NT2/D1 (cell line): ENCODE measurements around the gene DOCK2.

Experiments
- DNase-seq: peaks from one replicate; pipeline ENCODE4 v3.0.0-alpha.2; 2011; ENCODE audit warnings: low read depth, low spot score
- H3K27me3 ChIP-seq: 2 replicates; pipeline ENCODE4 v1.6.0; 2011; ENCODE audit warnings: mild to moderate bottlenecking; ENCODE audit not compliant: insufficient read length, insufficient read depth
- H3K36me3 ChIP-seq: 2 replicates; pipeline ENCODE4 v1.6.1; 2011; ENCODE audit warnings: mild to moderate bottlenecking, low read length, mixed read lengths; ENCODE audit not compliant: insufficient read depth, insufficient read length
- H3K4me1 ChIP-seq: 2 replicates; pipeline ENCODE4 v1.5.1; 2011; ENCODE audit not compliant: insufficient read depth, insufficient read length
- H3K4me3 ChIP-seq: 2 replicates; pipeline ENCODE4 v1.5.1; 2011; ENCODE audit warnings: low read depth; ENCODE audit not compliant: insufficient read length
- H3K9ac ChIP-seq: 2 replicates; pipeline ENCODE4 v1.6.0; 2011; ENCODE audit warnings: low read depth; ENCODE audit not compliant: insufficient read length
- H3K9me3 ChIP-seq: 2 replicates; pipeline ENCODE4 v1.5.1; 2011; ENCODE audit warnings: mild to moderate bottlenecking, low read length; ENCODE audit not compliant: insufficient read depth
- SUZ12 ChIP-seq: IDR thresholded peaks from 2 replicates; pipeline ENCODE4 v1.6.1; 2011; ENCODE audit not compliant: insufficient read length, insufficient read depth; ENCODE audit errors: extremely low read depth
- YY1 ChIP-seq: IDR thresholded peaks from 2 replicates; pipeline ENCODE4 v1.6.1; 2011; ENCODE audit not compliant: insufficient read length, insufficient read depth
- ZNF274 ChIP-seq: IDR thresholded peaks from 2 replicates; pipeline ENCODE4 v1.6.1; 2011; ENCODE audit warnings: mild to moderate bottlenecking, low read depth, low read length

Gene DOCK2

GRCh38 chr5:170021506-170021905 is 384.4 kb downstream of the DOCK2 start:
- H3K4me3 ChIP-seq: no peak overlapping the region
- no peaks in the 10 kb centered on the region for H3K4me1 ChIP-seq
- no peak for DNase-seq
- no peaks in the 10 kb centered on the region for H3K9me3 ChIP-seq
- no peaks in the 10 kb centered on the region for H3K36me3 ChIP-seq
- no peak for TF ChIP-seq SUZ12
- no peak for TF ChIP-seq YY1
- TF ChIP-seq ZNF274: no peak
- H3K27me3 ChIP-seq: peaks cover 2% of the 10 kb centered on the region
- no peak overlapping the region for H3K9ac ChIP-seq

GRCh38 chr5:170025853-170026252 is 388.8 kb downstream of the DOCK2 start:
- Histone ChIP-seq H3K4me1 (no peaks in the 10 kb centered on the region), H3K27me3 (peaks cover 2% of the 10 kb centered on the region), H3K9me3 (no peaks in the 10 kb centered on the region), H3K4me3 (no peak overlapping the region), H3K9ac (no peak overlapping the region), H3K36me3 (no peaks in the 10 kb centered on the region)
- TF ChIP-seq SUZ12: no peak
- TF ChIP-seq YY1: no peak
- no peak for TF ChIP-seq ZNF274
- no peak for DNase-seq

GRCh38 chr5:170028124-170028523 is 391.0 kb downstream of the DOCK2 start:
- Histone ChIP-seq H3K4me1 (no peaks in the 10 kb centered on the region), H3K36me3 (no peaks in the 10 kb centered on the region), H3K4me3 (no peak overlapping the region), H3K27me3 (peaks cover 2% of the 10 kb centered on the region), H3K9me3 (no peaks in the 10 kb centered on the region), H3K9ac (no peak overlapping the region)
- no peak for TF ChIP-seq YY1
- no peak for TF ChIP-seq ZNF274
- no peak for TF ChIP-seq SUZ12
- DNase-seq: no peak

- no peak for TF ChIP-seq YY1
- no peak for TF ChIP-seq SUZ12
- TF ChIP-seq ZNF274: no peak
- Histone ChIP-seq H3K27me3 (no peaks in the 10 kb centered on the region), H3K9ac (no peak overlapping the region), H3K4me3 (no peak overlapping the region), H3K36me3 (no peaks in the 10 kb centered on the region), H3K9me3 (no peaks in the 10 kb centered on the region), H3K4me1 (no peaks in the 10 kb centered on the region)
- DNase-seq: no peak
These were observed 397.2 kb downstream of the DOCK2 start for GRCh38 chr5:170034231-170034630.

GRCh38 chr5:170038241-170038640 is 401.2 kb downstream of the DOCK2 start:
- Histone ChIP-seq H3K27me3 (no peaks in the 10 kb centered on the region), H3K9me3 (no peaks in the 10 kb centered on the region), H3K9ac (no peak overlapping the region), H3K4me1 (no peaks in the 10 kb centered on the region), H3K4me3 (no peak overlapping the region), H3K36me3 (no peaks in the 10 kb centered on the region)
- TF ChIP-seq SUZ12: no peak
- no peak for TF ChIP-seq ZNF274
- no peak for TF ChIP-seq YY1
- DNase-seq: no peak

- H3K4me1 ChIP-seq: no peaks in the 10 kb centered on the region
- no peak overlapping the region for H3K4me3 ChIP-seq
- TF ChIP-seq SUZ12 (no peak), YY1 (no peak), ZNF274 (no peak)
- no peak for DNase-seq
- H3K9me3 ChIP-seq: no peaks in the 10 kb centered on the region
- no peaks in the 10 kb centered on the region for H3K27me3 ChIP-seq
- H3K9ac ChIP-seq: no peak overlapping the region
- H3K36me3 ChIP-seq: no peaks in the 10 kb centered on the region
These were observed 402.8 kb downstream of the DOCK2 start for GRCh38 chr5:170039830-170040229.

GRCh38 chr5:170046241-170046640 is 409.2 kb downstream of the DOCK2 start:
- Histone ChIP-seq H3K36me3 (no peaks in the 10 kb centered on the region), H3K4me1 (no peaks in the 10 kb centered on the region), H3K9ac (no peak overlapping the region), H3K9me3 (no peaks in the 10 kb centered on the region), H3K27me3 (no peaks in the 10 kb centered on the region), H3K4me3 (no peak overlapping the region)
- DNase-seq: no peak
- TF ChIP-seq SUZ12 (no peak), ZNF274 (no peak)

- H3K4me3 ChIP-seq: no peak overlapping the region
- DNase-seq: no peak
- H3K36me3 ChIP-seq: no peaks in the 10 kb centered on the region
- H3K4me1 ChIP-seq: no peaks in the 10 kb centered on the region
- no peak for TF ChIP-seq ZNF274
- TF ChIP-seq SUZ12: no peak
- no peak for TF ChIP-seq YY1
- no peaks in the 10 kb centered on the region for H3K27me3 ChIP-seq
- H3K9me3 ChIP-seq: no peaks in the 10 kb centered on the region
- H3K9ac ChIP-seq: no peak overlapping the region
These were observed 412.6 kb downstream of the DOCK2 start for GRCh38 chr5:170049713-170050112.
